ENCODE measurements around the gene NDRG2. TPM values are rescaled to one million over a fixed set of nuclear protein-coding genes. Genes with fewer than 3 reads are reported as not detected.
"Not testable (repeated sequence)": the region's sequence is repeated elsewhere in the genome, so short reads cannot be mapped to it uniquely, and the experiment has no call there.

Gene NDRG2
- total RNA-seq, 1 donor = not detected

DNA sequence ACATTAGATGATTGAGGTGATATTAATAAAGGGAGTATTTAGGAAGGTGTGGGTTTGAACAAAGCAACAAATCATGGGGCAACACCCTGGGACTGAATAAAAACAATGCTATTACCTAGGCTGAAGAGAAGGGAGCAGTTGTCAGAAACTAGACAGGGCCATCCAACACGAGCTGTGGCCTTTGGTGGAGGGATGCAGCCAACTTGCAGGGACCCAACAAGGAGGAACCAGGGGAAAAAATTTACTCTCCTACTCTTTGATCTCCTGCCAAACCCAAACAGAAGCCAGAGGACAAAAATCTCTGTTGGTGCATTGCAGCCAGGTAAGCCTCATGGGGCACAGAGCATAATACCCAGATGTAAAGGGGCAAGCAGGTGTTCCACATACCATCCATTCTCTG lies 13.7 kb downstream of the NDRG2 start:
- TF ChIP-seq, protein P1, sequence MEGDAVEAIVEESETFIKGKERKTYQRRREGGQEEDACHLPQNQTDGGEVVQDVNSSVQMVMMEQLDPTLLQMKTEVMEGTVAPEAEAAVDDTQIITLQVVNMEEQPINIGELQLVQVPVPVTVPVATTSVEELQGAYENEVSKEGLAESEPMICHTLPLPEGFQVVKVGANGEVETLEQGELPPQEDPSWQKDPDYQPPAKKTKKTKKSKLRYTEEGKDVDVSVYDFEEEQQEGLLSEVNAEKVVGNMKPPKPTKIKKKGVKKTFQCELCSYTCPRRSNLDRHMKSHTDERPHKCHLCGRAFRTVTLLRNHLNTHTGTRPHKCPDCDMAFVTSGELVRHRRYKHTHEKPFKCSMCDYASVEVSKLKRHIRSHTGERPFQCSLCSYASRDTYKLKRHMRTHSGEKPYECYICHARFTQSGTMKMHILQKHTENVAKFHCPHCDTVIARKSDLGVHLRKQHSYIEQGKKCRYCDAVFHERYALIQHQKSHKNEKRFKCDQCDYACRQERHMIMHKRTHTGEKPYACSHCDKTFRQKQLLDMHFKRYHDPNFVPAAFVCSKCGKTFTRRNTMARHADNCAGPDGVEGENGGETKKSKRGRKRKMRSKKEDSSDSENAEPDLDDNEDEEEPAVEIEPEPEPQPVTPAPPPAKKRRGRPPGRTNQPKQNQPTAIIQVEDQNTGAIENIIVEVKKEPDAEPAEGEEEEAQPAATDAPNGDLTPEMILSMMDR (IDR thresholded peaks at IDR 0.05; ENCODE audit: insufficient read depth, low read depth, low read length) = no peak
- no peak for DNase-seq (ENCODE audit: low read depth)
- H3K4me3 ChIP-seq (ENCODE audit: low read depth, low read length) = no peak overlapping the region

DNA sequence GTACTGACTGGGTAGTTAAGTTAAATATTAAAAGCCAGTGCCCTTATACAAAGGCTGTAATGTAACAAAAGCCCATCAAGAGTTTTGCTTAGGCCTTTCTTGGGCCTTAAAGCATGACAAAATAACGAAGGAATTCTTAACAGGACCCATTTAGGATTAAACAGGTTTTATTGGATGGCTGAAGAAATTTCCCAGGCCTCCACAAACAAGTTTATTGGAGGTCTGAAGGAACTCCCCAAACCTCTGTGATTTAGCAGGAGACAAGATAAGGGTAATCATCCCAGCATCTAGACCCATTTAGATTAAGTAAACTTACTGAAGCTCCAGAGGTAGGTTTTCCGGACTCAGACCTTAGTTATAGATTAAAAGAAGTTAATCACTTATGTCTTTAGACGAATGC lies 15.1 kb downstream of the NDRG2 start:
- DNase-seq (ENCODE audit: low read depth) = peak; percentile 49
- not testable (repeated sequence) for H3K4me3 ChIP-seq (ENCODE audit: low read depth, low read length)

DNA sequence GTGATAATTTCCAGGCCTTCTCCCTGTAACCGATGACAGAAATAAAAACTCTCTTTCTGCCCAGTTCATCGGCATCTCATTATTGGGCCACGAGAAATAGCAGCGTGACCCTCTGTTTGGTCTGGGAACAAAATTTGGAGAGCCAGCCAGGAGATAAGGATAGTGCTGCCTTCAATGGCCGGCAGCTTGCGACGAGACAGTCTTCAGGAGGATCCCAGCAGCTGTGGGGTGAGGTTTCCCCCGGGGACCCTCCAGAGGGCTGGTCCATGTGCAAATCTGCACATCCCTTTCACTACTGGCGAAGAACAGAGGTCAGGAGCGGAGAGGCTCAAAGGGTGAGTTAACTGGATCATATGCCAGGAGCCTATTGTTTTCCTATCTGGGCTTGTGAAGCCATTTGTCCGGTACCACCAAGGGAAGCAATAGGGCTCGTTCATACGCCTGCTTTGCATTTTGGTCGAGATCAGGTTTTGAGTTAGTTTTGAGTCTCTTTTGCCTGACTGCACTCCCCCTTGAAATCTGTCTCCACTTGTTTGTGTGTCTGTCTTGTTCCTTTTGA lies 21.0 kb downstream of the NDRG2 start:
- TF ChIP-seq, protein P1 (IDR thresholded peaks at IDR 0.05; ENCODE audit: insufficient read depth, low read depth, low read length) = no peak
- H3K4me3 ChIP-seq (ENCODE audit: low read depth, low read length) = no peak overlapping the region
- no peak for DNase-seq (ENCODE audit: low read depth)

DNA sequence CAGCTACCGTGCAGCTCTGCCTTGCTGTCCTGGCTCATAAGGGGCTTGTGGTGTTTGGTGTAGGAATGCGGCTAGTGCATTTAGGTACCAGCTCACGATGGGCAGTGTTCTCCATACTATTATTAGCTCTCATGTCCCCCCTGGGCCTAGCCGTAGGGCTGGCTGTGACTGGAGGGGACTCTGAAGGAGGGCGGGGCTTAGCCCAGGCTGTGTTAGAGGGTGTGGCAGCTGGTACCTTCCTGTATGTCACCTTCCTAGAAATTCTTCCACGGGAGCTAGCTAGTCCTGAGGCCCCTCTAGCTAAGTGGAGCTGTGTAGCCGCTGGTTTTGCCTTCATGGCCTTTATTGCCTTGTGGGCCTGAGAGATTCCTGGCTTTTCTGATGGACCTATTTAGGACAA lies 23.6 kb downstream of the NDRG2 start:
- TF ChIP-seq, protein P1 (IDR thresholded peaks at IDR 0.05; ENCODE audit: insufficient read depth, low read depth, low read length) = no peak
- no peak overlapping the region for H3K4me3 ChIP-seq (ENCODE audit: low read depth, low read length)
- DNase-seq (ENCODE audit: low read depth) = no peak

DNA sequence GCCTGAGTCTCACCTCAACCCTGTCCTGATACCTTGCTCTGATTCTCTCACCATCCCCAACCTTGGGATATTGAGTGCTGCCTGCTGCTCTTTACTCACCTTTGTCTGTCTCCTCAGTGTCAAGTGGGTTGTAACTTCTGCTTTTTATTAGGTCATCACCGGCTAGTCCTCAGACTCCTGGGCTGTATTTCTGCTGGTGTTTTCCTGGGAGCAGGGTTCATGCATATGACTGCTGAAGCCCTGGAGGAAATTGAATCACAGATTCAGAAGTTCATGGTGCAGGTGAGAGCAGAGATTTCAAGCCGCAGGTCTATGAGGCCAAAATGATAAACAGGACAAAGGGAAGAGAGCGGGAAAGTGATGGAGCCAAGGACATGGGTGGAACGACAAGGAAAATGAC lies 25.3 kb downstream of the NDRG2 start:
- TF ChIP-seq, protein P1 (IDR thresholded peaks at IDR 0.05; ENCODE audit: insufficient read depth, low read depth, low read length) = no peak
- no peak overlapping the region for H3K4me3 ChIP-seq (ENCODE audit: low read depth, low read length)
- no peak for DNase-seq (ENCODE audit: low read depth)

DNA sequence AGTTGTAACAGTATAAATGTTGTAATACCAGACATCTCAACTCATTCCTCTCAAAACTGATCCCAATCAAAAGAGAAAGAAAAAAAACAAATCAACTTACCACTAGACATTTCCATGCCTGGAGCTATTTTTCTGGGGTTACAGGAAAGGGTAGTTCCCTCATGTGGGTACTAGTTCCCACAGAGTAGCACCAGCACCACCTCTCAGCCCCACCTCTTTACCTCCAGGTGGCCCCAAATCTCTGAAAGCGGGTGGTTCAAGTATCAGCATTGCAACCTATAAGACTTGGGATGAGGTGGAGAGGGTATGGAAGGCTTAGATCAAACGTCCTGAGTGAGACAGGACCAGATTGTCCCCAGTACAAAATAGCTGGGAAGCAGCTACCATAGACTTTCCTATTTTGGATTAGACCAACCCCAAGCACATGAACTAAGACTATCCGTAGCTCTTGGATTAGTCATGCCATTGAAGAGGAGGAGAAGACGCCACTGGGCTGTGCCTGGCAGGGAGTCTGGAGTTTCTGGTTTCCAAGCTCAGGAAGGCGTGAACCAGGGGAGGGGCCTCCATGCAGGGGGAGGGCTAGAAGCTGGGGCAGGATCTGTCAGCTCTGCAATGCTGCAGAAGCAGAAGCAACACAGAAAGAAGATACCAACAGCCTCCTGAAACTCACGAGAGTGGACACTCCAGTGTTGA lies 26.0 kb downstream of the NDRG2 start, which contains the start of gene SLC39A2:
Gene SLC39A2, plus strand, starts transcription at position 620 of the 693 bp plus-strand sequence. CDS start 154 bp downstream, outside the sequence.
- DNase-seq (ENCODE audit: low read depth) = peak; percentile 71
- TF ChIP-seq, protein P1 (IDR thresholded peaks at IDR 0.05; ENCODE audit: insufficient read depth, low read depth, low read length) = no peak
- no peak within 1 kb of the TSS for H3K4me3 ChIP-seq (ENCODE audit: low read depth, low read length)

DNA sequence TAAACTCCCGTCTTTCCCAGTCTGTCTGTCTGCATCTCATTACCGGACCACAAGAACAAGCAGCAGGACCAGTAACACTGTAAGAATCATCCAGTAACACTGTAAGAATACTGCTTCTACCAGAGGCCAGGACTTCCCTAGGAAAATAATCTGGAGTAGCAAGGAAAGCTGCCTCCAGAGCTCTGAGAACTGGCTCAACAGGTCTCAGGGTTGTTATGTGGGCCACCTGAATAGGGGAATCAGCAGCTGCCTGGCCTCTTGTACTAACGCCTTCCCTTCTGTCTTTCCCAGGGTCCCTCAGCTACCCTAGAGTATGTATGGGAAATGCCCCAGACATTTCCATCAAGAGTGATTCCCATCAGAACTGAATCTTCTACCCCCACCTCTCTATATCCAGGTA lies 26.7 kb downstream of the NDRG2 start:
- no peak overlapping the region for H3K4me3 ChIP-seq (ENCODE audit: low read depth, low read length)
- DNase-seq (ENCODE audit: low read depth) = no peak
- TF ChIP-seq, protein P1 (IDR thresholded peaks at IDR 0.05; ENCODE audit: insufficient read depth, low read depth, low read length) = no peak

Data from fibroblast of villous mesenchyme (primary cell).